WTC11 (cell line): ENCODE results near the gene PSMC3. TPM values are rescaled to one million over a fixed set of nuclear protein-coding genes. Genes with fewer than 3 reads are reported as not detected.

Experiments used
- ATAC-seq: fragments of 200-7000 bp; cut with Tn5 transposase; 2 replicates; pipeline ENCODE4 v1.10.0; 2021; ENCODE audit warnings: mild to moderate bottlenecking, moderate library complexity
- CTCF ChIA-PET: fragments of 300-600 bp; sonication (Branson Sonifier 250); formaldehyde crosslinking; loops from one replicate; lab custom pipeline; 2021; ENCODE audit warnings: antibody characterized with exemption; lab: Charles Lee
- POLR2A ChIA-PET: fragments of 350-600 bp; sonication (Branson Sonifier 250); formaldehyde crosslinking; loops from one replicate; lab custom pipeline; 2021; ENCODE audit warnings: antibody characterized with exemption; lab: Charles Lee
- DNase-seq: peaks from one replicate; pipeline ENCODE4 v3.0.0; 2021; ENCODE audit warnings: low spot score
- H3K27ac Mint-ChIP-seq: 2 replicates; pipeline ENCODE4 v1.8.0; 2021; ENCODE audit warnings: mixed read lengths
- H3K27me3 Mint-ChIP-seq: 2 replicates; pipeline ENCODE4 v1.8.0; 2021; ENCODE audit warnings: low read depth, mild to moderate bottlenecking, moderate library complexity, mixed read lengths
- H3K36me3 Mint-ChIP-seq: 2 replicates; pipeline ENCODE4 v1.8.0; 2021; ENCODE audit warnings: mixed read lengths
- H3K4me1 Mint-ChIP-seq: 2 replicates; pipeline ENCODE4 v1.8.0; 2022; ENCODE audit warnings: mixed read lengths
- H3K4me3 Mint-ChIP-seq: 2 replicates; pipeline ENCODE4 v1.8.0; 2021; ENCODE audit warnings: mild to moderate bottlenecking, moderate library complexity, mixed read lengths
- H3K9me3 Mint-ChIP-seq: 2 replicates; pipeline ENCODE4 v1.8.0; 2021; ENCODE audit warnings: mixed read lengths
- CREB1 ChIP-seq: sonication (generic); formaldehyde crosslinking; IDR thresholded peaks from 2 replicates; pipeline ENCODE4 v1.8.0; 2023; ENCODE audit warnings: mild to moderate bottlenecking, missing genetic modification reagents
- EMX1 ChIP-seq: fragments of 250-450 bp; sonication (Bioruptor Pico); IDR thresholded peaks from 2 replicates; pipeline ENCODE4 v1.8.0; 2021; ENCODE audit warnings: mild to moderate bottlenecking
- GABPB1 ChIP-seq: sonication (generic); formaldehyde crosslinking; IDR thresholded peaks from 2 replicates; pipeline ENCODE4 v1.8.1; 2023; ENCODE audit warnings: mild to moderate bottlenecking, missing genetic modification reagents
- IRF2 ChIP-seq: sonication (generic); formaldehyde crosslinking; IDR thresholded peaks from 2 replicates; pipeline ENCODE4 v1.8.0; 2022; ENCODE audit warnings: low read depth, missing genetic modification reagents, borderline replicate concordance
- MYBL2 ChIP-seq: sonication (generic); formaldehyde crosslinking; IDR thresholded peaks from 2 replicates; pipeline ENCODE4 v1.8.1; 2023; ENCODE audit warnings: mild to moderate bottlenecking, moderate library complexity, missing genetic modification reagents
- NR2C2 ChIP-seq: sonication (generic); formaldehyde crosslinking; IDR thresholded peaks from 2 replicates; pipeline ENCODE4 v1.8.0; 2022; ENCODE audit warnings: mild to moderate bottlenecking, missing genetic modification reagents
- RELA ChIP-seq: sonication (generic); formaldehyde crosslinking; IDR thresholded peaks from 2 replicates; pipeline ENCODE4 v1.8.1; 2022; ENCODE audit warnings: missing genetic modification reagents, mild to moderate bottlenecking, borderline replicate concordance
- SP1 ChIP-seq: sonication (generic); formaldehyde crosslinking; conservative IDR thresholded peaks from 2 replicates; pipeline ENCODE4 v1.8.1; 2022; ENCODE audit warnings: missing genetic modification reagents
- ZNF232 ChIP-seq: sonication (generic); formaldehyde crosslinking; IDR thresholded peaks from 2 replicates; pipeline ENCODE4 v1.8.0; 2022; ENCODE audit warnings: mild to moderate bottlenecking, missing genetic modification reagents
- ZNF317 ChIP-seq: sonication (generic); formaldehyde crosslinking; IDR thresholded peaks from 2 replicates; pipeline ENCODE4 v1.8.1; 2023; ENCODE audit warnings: low read depth, mild to moderate bottlenecking, moderate library complexity, missing genetic modification reagents, borderline replicate concordance
- total RNA-seq: library from RNA; stranded (reverse); gene quantifications from 3 replicates; pipeline ENCODE4 v1.2.3, GENCODE V29; 2021
- TF ChIP-seq, protein P1 (sequence below): sonication (generic); formaldehyde crosslinking; IDR thresholded peaks from 2 replicates; pipeline ENCODE4 v1.8.1; 2023; ENCODE audit warnings: mild to moderate bottlenecking, missing genetic modification reagents, borderline replicate concordance
- TF ChIP-seq, protein P2 (sequence below): sonication (generic); formaldehyde crosslinking; IDR thresholded peaks from 2 replicates; pipeline ENCODE4 v1.8.0; 2022; ENCODE audit warnings: mild to moderate bottlenecking, missing genetic modification reagents
- TF ChIP-seq, protein P3 (sequence below): sonication (generic); formaldehyde crosslinking; IDR thresholded peaks from 2 replicates; pipeline ENCODE4 v1.8.0; 2022; ENCODE audit warnings: missing genetic modification reagents
- TF ChIP-seq, protein P4 (sequence below): fragments of 250-450 bp; sonication (Bioruptor Pico); IDR thresholded peaks from 2 replicates; pipeline ENCODE4 v1.9.0; 2021; ENCODE audit warnings: mild to moderate bottlenecking
- TF ChIP-seq, protein P5 (sequence below): sonication (generic); formaldehyde crosslinking; conservative IDR thresholded peaks from 2 replicates; pipeline ENCODE4 v1.8.1; 2022; ENCODE audit warnings: mild to moderate bottlenecking, missing genetic modification reagents
- TF ChIP-seq, protein P6 (sequence below): sonication (generic); formaldehyde crosslinking; conservative IDR thresholded peaks from 2 replicates; pipeline ENCODE4 v1.8.1; 2023; ENCODE audit warnings: mild to moderate bottlenecking, low read depth, missing genetic modification reagents, moderate library complexity
- TF ChIP-seq, protein P7 (sequence below): fragments of 250-450 bp; sonication (Bioruptor Pico); IDR thresholded peaks from 2 replicates; pipeline ENCODE4 v2.1.2; 2022; ENCODE audit warnings: mild to moderate bottlenecking, moderate library complexity
- TF ChIP-seq, protein P8 (sequence below): fragments of 250-450 bp; sonication (Bioruptor Pico); IDR thresholded peaks from 2 replicates; pipeline ENCODE4 v1.8.0; 2021; ENCODE audit warnings: mild to moderate bottlenecking

The PSMC3 gene
- total RNA-seq, 1 experiment from 2014 or later = 162 TPM

DNA sequence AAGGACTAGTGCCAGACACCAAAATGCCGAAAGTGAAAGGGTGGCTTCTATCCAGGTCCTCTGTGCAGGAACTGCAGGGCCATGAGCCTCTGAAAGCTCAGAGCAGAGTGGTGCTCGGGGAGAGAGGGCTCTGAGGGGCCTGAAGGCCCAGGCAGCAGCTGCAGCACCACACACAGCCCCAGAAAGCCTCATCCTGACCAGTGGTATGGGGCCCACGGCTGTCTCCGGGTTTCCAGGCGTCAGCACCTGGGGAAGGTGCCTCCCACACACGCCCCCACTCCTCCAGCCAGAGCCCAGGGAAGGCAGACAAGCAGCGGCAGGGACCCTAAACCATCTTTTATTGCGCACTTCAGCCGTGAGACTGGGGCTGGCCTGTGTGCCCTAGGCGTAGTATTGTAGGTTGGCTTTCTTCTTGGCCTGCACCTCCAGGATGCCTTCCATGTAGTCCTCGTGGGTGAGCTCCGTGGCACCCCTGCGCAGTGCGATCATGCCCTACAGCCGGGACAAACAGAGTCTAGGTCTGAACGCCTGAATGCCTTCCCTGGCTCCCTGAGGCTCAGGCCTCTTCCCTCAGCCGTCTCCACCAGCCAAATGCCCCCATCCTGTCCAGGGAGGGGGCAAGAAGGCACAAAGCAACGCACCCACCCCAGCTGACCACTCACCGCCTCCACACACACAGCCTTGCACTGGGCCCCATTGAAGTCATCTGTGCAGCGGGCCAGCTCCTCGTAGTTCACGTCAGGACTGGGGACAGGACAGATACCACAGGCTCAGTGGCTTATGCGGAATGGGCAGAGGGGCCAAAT is 7.6 kb downstream of the PSMC3 start:
- DNase-seq (no peak), ATAC-seq (no peak)
- TF ChIP-seq GABPB1 (no peak), EMX1 (CRISPR knock-in tag) (no peak), SP1 (CRISPR knock-in tag) (no peak), CREB1 (CRISPR knock-in tag) (no peak), ZNF232 (no peak), IRF2 (CRISPR knock-in tag) (no peak), MYBL2 (no peak), RELA (CRISPR knock-in tag) (no peak), ZNF317 (CRISPR knock-in tag) (no peak), NR2C2 (CRISPR knock-in tag) (no peak)
- TF ChIP-seq, protein P1, sequence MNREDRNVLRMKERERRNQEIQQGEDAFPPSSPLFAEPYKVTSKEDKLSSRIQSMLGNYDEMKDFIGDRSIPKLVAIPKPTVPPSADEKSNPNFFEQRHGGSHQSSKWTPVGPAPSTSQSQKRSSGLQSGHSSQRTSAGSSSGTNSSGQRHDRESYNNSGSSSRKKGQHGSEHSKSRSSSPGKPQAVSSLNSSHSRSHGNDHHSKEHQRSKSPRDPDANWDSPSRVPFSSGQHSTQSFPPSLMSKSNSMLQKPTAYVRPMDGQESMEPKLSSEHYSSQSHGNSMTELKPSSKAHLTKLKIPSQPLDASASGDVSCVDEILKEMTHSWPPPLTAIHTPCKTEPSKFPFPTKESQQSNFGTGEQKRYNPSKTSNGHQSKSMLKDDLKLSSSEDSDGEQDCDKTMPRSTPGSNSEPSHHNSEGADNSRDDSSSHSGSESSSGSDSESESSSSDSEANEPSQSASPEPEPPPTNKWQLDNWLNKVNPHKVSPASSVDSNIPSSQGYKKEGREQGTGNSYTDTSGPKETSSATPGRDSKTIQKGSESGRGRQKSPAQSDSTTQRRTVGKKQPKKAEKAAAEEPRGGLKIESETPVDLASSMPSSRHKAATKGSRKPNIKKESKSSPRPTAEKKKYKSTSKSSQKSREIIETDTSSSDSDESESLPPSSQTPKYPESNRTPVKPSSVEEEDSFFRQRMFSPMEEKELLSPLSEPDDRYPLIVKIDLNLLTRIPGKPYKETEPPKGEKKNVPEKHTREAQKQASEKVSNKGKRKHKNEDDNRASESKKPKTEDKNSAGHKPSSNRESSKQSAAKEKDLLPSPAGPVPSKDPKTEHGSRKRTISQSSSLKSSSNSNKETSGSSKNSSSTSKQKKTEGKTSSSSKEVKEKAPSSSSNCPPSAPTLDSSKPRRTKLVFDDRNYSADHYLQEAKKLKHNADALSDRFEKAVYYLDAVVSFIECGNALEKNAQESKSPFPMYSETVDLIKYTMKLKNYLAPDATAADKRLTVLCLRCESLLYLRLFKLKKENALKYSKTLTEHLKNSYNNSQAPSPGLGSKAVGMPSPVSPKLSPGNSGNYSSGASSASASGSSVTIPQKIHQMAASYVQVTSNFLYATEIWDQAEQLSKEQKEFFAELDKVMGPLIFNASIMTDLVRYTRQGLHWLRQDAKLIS (CRISPR knock-in tag) = no peak
- TF ChIP-seq, protein P2, sequence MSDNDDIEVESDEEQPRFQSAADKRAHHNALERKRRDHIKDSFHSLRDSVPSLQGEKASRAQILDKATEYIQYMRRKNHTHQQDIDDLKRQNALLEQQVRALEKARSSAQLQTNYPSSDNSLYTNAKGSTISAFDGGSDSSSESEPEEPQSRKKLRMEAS (CRISPR knock-in tag) = no peak
- TF ChIP-seq, protein P3, sequence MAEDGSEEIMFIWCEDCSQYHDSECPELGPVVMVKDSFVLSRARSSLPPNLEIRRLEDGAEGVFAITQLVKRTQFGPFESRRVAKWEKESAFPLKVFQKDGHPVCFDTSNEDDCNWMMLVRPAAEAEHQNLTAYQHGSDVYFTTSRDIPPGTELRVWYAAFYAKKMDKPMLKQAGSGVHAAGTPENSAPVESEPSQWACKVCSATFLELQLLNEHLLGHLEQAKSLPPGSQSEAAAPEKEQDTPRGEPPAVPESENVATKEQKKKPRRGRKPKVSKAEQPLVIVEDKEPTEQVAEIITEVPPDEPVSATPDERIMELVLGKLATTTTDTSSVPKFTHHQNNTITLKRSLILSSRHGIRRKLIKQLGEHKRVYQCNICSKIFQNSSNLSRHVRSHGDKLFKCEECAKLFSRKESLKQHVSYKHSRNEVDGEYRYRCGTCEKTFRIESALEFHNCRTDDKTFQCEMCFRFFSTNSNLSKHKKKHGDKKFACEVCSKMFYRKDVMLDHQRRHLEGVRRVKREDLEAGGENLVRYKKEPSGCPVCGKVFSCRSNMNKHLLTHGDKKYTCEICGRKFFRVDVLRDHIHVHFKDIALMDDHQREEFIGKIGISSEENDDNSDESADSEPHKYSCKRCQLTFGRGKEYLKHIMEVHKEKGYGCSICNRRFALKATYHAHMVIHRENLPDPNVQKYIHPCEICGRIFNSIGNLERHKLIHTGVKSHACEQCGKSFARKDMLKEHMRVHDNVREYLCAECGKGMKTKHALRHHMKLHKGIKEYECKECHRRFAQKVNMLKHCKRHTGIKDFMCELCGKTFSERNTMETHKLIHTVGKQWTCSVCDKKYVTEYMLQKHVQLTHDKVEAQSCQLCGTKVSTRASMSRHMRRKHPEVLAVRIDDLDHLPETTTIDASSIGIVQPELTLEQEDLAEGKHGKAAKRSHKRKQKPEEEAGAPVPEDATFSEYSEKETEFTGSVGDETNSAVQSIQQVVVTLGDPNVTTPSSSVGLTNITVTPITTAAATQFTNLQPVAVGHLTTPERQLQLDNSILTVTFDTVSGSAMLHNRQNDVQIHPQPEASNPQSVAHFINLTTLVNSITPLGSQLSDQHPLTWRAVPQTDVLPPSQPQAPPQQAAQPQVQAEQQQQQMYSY (CRISPR knock-in tag) = no peak
- TF ChIP-seq, protein P4, sequence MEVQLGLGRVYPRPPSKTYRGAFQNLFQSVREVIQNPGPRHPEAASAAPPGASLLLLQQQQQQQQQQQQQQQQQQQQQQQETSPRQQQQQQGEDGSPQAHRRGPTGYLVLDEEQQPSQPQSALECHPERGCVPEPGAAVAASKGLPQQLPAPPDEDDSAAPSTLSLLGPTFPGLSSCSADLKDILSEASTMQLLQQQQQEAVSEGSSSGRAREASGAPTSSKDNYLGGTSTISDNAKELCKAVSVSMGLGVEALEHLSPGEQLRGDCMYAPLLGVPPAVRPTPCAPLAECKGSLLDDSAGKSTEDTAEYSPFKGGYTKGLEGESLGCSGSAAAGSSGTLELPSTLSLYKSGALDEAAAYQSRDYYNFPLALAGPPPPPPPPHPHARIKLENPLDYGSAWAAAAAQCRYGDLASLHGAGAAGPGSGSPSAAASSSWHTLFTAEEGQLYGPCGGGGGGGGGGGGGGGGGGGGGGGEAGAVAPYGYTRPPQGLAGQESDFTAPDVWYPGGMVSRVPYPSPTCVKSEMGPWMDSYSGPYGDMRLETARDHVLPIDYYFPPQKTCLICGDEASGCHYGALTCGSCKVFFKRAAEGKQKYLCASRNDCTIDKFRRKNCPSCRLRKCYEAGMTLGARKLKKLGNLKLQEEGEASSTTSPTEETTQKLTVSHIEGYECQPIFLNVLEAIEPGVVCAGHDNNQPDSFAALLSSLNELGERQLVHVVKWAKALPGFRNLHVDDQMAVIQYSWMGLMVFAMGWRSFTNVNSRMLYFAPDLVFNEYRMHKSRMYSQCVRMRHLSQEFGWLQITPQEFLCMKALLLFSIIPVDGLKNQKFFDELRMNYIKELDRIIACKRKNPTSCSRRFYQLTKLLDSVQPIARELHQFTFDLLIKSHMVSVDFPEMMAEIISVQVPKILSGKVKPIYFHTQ (CRISPR knock-in tag) = no peak
- TF ChIP-seq, protein P5, sequence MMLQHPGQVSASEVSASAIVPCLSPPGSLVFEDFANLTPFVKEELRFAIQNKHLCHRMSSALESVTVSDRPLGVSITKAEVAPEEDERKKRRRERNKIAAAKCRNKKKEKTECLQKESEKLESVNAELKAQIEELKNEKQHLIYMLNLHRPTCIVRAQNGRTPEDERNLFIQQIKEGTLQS (CRISPR knock-in tag) = no peak
- TF ChIP-seq, protein P6, sequence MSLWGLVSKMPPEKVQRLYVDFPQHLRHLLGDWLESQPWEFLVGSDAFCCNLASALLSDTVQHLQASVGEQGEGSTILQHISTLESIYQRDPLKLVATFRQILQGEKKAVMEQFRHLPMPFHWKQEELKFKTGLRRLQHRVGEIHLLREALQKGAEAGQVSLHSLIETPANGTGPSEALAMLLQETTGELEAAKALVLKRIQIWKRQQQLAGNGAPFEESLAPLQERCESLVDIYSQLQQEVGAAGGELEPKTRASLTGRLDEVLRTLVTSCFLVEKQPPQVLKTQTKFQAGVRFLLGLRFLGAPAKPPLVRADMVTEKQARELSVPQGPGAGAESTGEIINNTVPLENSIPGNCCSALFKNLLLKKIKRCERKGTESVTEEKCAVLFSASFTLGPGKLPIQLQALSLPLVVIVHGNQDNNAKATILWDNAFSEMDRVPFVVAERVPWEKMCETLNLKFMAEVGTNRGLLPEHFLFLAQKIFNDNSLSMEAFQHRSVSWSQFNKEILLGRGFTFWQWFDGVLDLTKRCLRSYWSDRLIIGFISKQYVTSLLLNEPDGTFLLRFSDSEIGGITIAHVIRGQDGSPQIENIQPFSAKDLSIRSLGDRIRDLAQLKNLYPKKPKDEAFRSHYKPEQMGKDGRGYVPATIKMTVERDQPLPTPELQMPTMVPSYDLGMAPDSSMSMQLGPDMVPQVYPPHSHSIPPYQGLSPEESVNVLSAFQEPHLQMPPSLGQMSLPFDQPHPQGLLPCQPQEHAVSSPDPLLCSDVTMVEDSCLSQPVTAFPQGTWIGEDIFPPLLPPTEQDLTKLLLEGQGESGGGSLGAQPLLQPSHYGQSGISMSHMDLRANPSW (CRISPR knock-in tag) = no peak
- TF ChIP-seq, protein P7, sequence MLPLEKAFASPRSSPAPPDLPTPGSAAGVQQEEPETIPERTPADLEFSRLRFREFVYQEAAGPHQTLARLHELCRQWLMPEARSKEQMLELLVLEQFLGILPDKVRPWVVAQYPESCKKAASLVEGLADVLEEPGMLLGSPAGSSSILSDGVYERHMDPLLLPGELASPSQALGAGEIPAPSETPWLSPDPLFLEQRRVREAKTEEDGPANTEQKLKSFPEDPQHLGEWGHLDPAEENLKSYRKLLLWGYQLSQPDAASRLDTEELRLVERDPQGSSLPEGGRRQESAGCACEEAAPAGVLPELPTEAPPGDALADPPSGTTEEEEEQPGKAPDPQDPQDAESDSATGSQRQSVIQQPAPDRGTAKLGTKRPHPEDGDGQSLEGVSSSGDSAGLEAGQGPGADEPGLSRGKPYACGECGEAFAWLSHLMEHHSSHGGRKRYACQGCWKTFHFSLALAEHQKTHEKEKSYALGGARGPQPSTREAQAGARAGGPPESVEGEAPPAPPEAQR (CRISPR knock-in tag) = no peak
- TF ChIP-seq, protein P8, sequence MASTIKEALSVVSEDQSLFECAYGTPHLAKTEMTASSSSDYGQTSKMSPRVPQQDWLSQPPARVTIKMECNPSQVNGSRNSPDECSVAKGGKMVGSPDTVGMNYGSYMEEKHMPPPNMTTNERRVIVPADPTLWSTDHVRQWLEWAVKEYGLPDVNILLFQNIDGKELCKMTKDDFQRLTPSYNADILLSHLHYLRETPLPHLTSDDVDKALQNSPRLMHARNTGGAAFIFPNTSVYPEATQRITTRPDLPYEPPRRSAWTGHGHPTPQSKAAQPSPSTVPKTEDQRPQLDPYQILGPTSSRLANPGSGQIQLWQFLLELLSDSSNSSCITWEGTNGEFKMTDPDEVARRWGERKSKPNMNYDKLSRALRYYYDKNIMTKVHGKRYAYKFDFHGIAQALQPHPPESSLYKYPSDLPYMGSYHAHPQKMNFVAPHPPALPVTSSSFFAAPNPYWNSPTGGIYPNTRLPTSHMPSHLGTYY (CRISPR knock-in tag) = no peak
- no peaks in the 10 kb centered on the region for H3K27me3 Mint-ChIP-seq
- no peaks in the 10 kb centered on the region for H3K9me3 Mint-ChIP-seq
- H3K4me3 Mint-ChIP-seq = no peak overlapping the region
- H3K27ac Mint-ChIP-seq = no peak overlapping the region
- H3K4me1 Mint-ChIP-seq = no peaks in the 10 kb centered on the region
- ChIA-PET POLR2A (no interaction called here), CTCF (interaction anchor here (0.8 kb wide), 1 partner anchor 36 kb away, joined by 4 read pairs; no protein-coding TSS in a partner anchor)
- H3K36me3 Mint-ChIP-seq = peaks cover 48% of the 10 kb centered on the region
